Loucy (cell line): ENCODE results near the gene MADD.

Experiments
- EZH2phosphoT487 ChIP-seq: fragments of 200-600 bp; IDR thresholded peaks from 2 replicates; pipeline ENCODE4 v1.6.1; 2018; ENCODE audit warnings: antibody characterized with exemption, mild to moderate bottlenecking, moderate library complexity, borderline replicate concordance
- TF ChIP-seq, protein P1 (sequence below): fragments of 200-600 bp; sonication (generic); conservative IDR thresholded peaks from 2 replicates; pipeline ENCODE4 v1.5.1; 2014; ENCODE audit warnings: mild to moderate bottlenecking, antibody characterized with exemption, low read length

DNA sequence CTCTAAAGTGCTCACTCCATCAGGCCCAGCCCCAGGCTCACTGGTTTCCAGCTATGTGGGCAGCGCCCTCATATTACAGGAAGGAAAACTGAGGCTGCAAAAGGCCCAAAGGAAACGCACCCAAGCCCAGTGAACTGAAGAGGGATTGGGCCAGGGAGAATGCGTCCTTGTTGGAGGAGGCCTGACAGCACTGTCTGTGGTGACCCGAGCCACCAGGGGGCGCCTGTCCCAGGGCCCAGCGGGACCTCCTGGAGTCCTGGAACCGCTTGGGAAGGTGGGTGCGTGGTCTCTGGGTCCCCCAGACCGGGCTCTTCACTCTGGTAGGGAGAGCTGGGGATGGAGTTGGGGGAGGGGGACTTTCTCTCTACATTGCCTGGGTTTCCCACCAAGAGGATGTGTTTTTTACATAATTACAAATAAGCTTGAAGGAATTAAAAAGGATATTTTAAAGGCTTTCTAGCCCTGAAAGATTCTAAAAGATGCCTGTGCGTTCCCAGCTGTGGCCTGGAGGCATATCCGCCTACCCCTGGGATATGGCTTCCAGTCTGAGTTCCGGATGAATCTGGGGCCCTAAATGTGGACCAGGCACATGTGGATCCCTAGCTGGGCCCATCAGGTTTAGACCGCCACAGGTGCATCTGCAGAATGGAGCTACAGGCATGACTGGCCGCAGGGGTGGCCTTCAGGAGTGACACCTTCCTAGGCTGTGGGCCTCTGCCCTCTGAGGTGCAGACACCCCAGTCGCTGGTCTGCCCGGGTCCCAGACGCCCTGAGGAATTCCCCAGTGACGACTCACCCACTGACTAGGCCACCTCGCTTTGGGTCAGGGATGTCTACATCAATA, 104.2 kb downstream of the MADD start:
- TF ChIP-seq, protein P1, sequence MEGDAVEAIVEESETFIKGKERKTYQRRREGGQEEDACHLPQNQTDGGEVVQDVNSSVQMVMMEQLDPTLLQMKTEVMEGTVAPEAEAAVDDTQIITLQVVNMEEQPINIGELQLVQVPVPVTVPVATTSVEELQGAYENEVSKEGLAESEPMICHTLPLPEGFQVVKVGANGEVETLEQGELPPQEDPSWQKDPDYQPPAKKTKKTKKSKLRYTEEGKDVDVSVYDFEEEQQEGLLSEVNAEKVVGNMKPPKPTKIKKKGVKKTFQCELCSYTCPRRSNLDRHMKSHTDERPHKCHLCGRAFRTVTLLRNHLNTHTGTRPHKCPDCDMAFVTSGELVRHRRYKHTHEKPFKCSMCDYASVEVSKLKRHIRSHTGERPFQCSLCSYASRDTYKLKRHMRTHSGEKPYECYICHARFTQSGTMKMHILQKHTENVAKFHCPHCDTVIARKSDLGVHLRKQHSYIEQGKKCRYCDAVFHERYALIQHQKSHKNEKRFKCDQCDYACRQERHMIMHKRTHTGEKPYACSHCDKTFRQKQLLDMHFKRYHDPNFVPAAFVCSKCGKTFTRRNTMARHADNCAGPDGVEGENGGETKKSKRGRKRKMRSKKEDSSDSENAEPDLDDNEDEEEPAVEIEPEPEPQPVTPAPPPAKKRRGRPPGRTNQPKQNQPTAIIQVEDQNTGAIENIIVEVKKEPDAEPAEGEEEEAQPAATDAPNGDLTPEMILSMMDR: peak; percentile 96
- no peak for TF ChIP-seq EZH2phosphoT487
